Liver (tissue), 9 donors: ENCODE results near the gene ITPKB. TPM values are rescaled to one million over a fixed set of nuclear protein-coding genes. Genes with fewer than 3 reads are reported as not detected.

Experiments
- DNase-seq: peaks from one replicate; pipeline ENCODE4 v3.0.0-alpha.2; 2017; ENCODE audit warnings: low spot score
- H3K27ac ChIP-seq, 2 donors: one replicate each; pipeline ENCODE4 v1.7.0; 2013; ENCODE audit warnings: inconsistent platforms in 2 of 2, low read length in 2 of 2, control low read depth in 1 of 2, low read depth in 1 of 2, mild to moderate bottlenecking in 1 of 2
- H3K27me3 ChIP-seq, 4 donors: one replicate each; pipeline versions ENCODE4 v1.6.1 to v1.7.0; 2013; ENCODE audit warnings: low read length in 3 of 4, inconsistent platforms in 1 of 4, mild to moderate bottlenecking in 1 of 4, moderate library complexity in 1 of 4; ENCODE audit not compliant: control insufficient read depth in 4 of 4, insufficient read depth in 4 of 4
- H3K36me3 ChIP-seq, 4 donors: one replicate each; pipeline versions ENCODE4 v1.6.1 to v1.7.0; 2013; ENCODE audit warnings: low read length in 3 of 4, mild to moderate bottlenecking in 3 of 4, low read depth in 1 of 4, moderate library complexity in 1 of 4; ENCODE audit not compliant: control insufficient read depth in 4 of 4, insufficient read depth in 3 of 4
- H3K4me1 ChIP-seq, 4 donors: one replicate each; pipeline versions ENCODE4 v1.6.1 to v1.7.0; 2013; ENCODE audit warnings: low read length in 3 of 4, mild to moderate bottlenecking in 3 of 4, moderate library complexity in 1 of 4; ENCODE audit not compliant: control insufficient read depth in 4 of 4, insufficient read depth in 4 of 4
- H3K4me3 ChIP-seq, 3 donors: one replicate each; pipeline versions ENCODE4 v1.6.1 to v1.7.0; 2013; ENCODE audit warnings: low read length in 3 of 3, control low read depth in 1 of 3, low read depth in 1 of 3, mild to moderate bottlenecking in 1 of 3
- H3K9ac ChIP-seq, 2 donors: one replicate each; pipeline ENCODE4 v1.7.0; 2013; ENCODE audit warnings: low read length in 2 of 2, mild to moderate bottlenecking in 2 of 2, moderate library complexity in 2 of 2, control low read depth in 1 of 2, low read depth in 1 of 2
- H3K9me3 ChIP-seq, 4 donors: one replicate each; pipeline versions ENCODE4 v1.6.1 to v1.7.0; 2013; ENCODE audit warnings: low read length in 3 of 4; ENCODE audit not compliant: control insufficient read depth in 4 of 4
- EGR1 ChIP-seq, 2 donors: IDR thresholded peaks; 2 replicates each; pipeline ENCODE4 v1.6.1; 2016 to 2018; ENCODE audit warnings: antibody characterized with exemption in 2 of 2, low read depth in 2 of 2
- FOXA1 ChIP-seq: IDR thresholded peaks from 2 replicates; pipeline ENCODE4 v1.6.1; 2016; ENCODE audit warnings: antibody characterized with exemption
- GABPA ChIP-seq, 2 donors: IDR thresholded peaks in 1 of 2; conservative IDR thresholded peaks in 1 of 2; 2 replicates each; pipeline ENCODE4 v1.6.1; 2016; ENCODE audit warnings: antibody characterized with exemption in 2 of 2, mild to moderate bottlenecking in 1 of 2, moderate library complexity in 1 of 2
- HNF4A ChIP-seq, 2 donors: conservative IDR thresholded peaks; 2 replicates each; pipeline ENCODE4 v1.6.1; 2016; ENCODE audit warnings: antibody characterized with exemption in 2 of 2, mild to moderate bottlenecking in 2 of 2
- HNF4G ChIP-seq: IDR thresholded peaks from 2 replicates; pipeline ENCODE4 v1.6.1; 2016; ENCODE audit warnings: antibody characterized with exemption
- JUND ChIP-seq, 2 donors: IDR thresholded peaks; 2 replicates each; pipeline ENCODE4 v1.6.1; 2016; ENCODE audit warnings: antibody characterized with exemption in 2 of 2
- NR2F2 ChIP-seq: IDR thresholded peaks from 2 replicates; pipeline ENCODE4 v1.6.1; 2016; ENCODE audit warnings: antibody characterized with exemption
- RAD21 ChIP-seq, 2 donors: IDR thresholded peaks; 2 replicates each; pipeline ENCODE4 v1.6.1; 2016; ENCODE audit warnings: antibody characterized with exemption in 2 of 2, mild to moderate bottlenecking in 2 of 2
- RXRA ChIP-seq, 2 donors: IDR thresholded peaks; 2 replicates each; pipeline ENCODE4 v1.6.1; 2017 to 2018; ENCODE audit warnings: antibody characterized with exemption in 2 of 2, mild to moderate bottlenecking in 1 of 2
- SP1 ChIP-seq: IDR thresholded peaks from 2 replicates; pipeline ENCODE4 v1.6.1; 2018; ENCODE audit warnings: antibody characterized with exemption, mild to moderate bottlenecking
- TAF1 ChIP-seq: conservative IDR thresholded peaks from 2 replicates; pipeline ENCODE4 v1.6.1; 2016; ENCODE audit warnings: antibody characterized with exemption, mild to moderate bottlenecking
- YY1 ChIP-seq: IDR thresholded peaks from 2 replicates; pipeline ENCODE4 v1.6.1; 2016; ENCODE audit warnings: antibody characterized with exemption, mild to moderate bottlenecking
- WGBS: extraction: QIAGEN DNeasy Blood & Tissue Kit; methylation state at CpG from one replicate; pipeline ENCODE4 v1.1.7; 2013; 5-methylcytosine and 5-hydroxymethylcytosine counted together
- polyA plus RNA-seq, 2 donors: library from polyadenylated mRNA; stranded (reverse) in 1 of 2; unstranded in 1 of 2; fragments of 200-250 nt in 1 of 2; fragments of >200 nt in 1 of 2; fragmentation: Nextera tagmentation in 1 of 2; extraction: Ambion mirVana in 1 of 2; gene quantifications; one replicate each; pipeline versions ENCODE4 v1.2.1 to v1.2.3, GENCODE V29; 2013 to 2015
- total RNA-seq, 2 donors: library from RNA; depleted of rRNA; stranded (reverse); fragments of >200 nt; gene quantifications; one replicate each; pipeline ENCODE4 v1.2.3, GENCODE V29; 2014
- TF ChIP-seq, protein P1 (sequence below): IDR thresholded peaks from 2 replicates; pipeline ENCODE4 v1.6.1; 2016; ENCODE audit warnings: antibody characterized with exemption
- TF ChIP-seq, protein P2 (sequence below): IDR thresholded peaks from 2 replicates; pipeline ENCODE4 v1.6.1; 2016; ENCODE audit warnings: antibody characterized with exemption, mild to moderate bottlenecking
- TF ChIP-seq, protein P3 (sequence below): fragments of 150-350 bp; IDR thresholded peaks from 2 replicates; pipeline ENCODE4 v1.5.1; 2017; ENCODE audit warnings: improper control_type of control experiment, low read depth, low read length; ENCODE audit not compliant: missing input control
- donor health status: healthy.
- donor health status: healthy.
- donor health status: healthy.
- donor health status: healthy.
- donor health status: healthy.

The ITPKB gene
- total and polyA plus RNA-seq, 4 donors = 0.61 to 5.8 (median 3.7) TPM

DNA sequence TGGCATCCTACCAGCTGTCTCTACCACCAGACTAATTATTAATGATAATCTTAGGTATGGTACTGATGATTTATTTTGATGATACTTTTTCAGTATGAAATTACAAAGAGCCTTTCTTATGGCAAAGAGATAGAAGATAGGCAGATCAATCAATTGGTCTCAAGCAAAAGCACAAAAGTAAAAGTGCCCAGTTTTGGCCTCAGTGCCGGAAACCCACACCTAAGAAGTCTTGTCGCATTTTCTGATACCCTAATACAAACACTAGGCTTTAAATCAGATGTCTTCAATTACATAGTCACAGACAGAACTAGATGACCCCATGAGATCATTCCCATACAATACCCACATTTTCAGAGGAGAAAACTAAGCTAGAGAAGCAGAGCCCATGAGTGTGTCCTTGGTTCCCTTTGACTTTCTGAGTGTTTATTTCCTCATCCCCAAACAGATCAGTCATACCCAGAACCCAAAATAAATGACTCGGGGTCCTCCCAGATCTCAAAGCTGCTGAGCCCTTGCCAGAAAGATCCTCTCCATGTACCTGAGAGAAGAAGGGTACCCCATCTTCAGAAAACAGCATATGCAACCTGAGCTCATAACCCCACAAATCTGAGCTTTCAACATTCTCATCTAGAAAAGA, 7.7 kb downstream of the ITPKB start (continued):
- TF ChIP-seq, protein P1, sequence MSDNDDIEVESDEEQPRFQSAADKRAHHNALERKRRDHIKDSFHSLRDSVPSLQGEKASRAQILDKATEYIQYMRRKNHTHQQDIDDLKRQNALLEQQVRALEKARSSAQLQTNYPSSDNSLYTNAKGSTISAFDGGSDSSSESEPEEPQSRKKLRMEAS = no peak
- TF ChIP-seq RXRA (IDR thresholded peaks at IDR 0.05) (no peak), NR2F2 (no peak), HNF4G (no peak), EGR1 (IDR thresholded peaks at IDR 0.05; ENCODE audit: low read depth in 2 of 2) (no peak), FOXA1 (no peak), GABPA (IDR thresholded peaks at IDR 0.05 in 1 of 2, conservative IDR thresholded peaks at IDR 0.05 in 1 of 2) (no peak), JUND (IDR thresholded peaks at IDR 0.05) (no peak), SP1 (no peak), RAD21 (IDR thresholded peaks at IDR 0.05) (no peak)

DNA sequence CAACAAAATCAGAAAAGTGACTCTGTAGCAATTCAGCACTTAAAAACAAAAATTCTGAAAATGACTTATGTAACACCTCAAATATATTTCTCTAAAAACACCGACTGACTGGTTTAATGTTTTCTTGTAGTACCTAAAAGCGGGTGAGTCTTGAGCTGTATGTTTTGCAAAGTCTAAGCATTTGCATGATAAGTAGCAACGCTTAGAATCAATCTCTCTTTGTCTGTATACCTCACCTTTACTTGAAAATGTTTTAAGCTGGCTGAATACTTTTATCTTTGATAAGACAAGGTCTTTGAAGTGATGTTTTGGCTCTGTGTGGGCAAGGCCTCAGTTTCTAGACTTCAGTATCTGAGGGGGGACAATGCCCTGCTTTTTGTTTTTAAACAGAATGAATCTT, 8.2 kb downstream of the ITPKB start:
- H3K4me1 ChIP-seq = peaks cover 0 to 3% (median 0%) of the 10 kb centered on the region in 4 donors
- H3K27ac ChIP-seq = no peak overlapping the region
- TF ChIP-seq FOXA1 (no peak), GABPA (IDR thresholded peaks at IDR 0.05 in 1 of 2, conservative IDR thresholded peaks at IDR 0.05 in 1 of 2) (no peak), RXRA (IDR thresholded peaks at IDR 0.05) (no peak), EGR1 (IDR thresholded peaks at IDR 0.05; ENCODE audit: low read depth in 2 of 2) (no peak), TAF1 (no peak), SP1 (no peak), YY1 (no peak), RAD21 (IDR thresholded peaks at IDR 0.05) (no peak), NR2F2 (no peak), JUND (IDR thresholded peaks at IDR 0.05) (no peak), HNF4A (conservative IDR thresholded peaks at IDR 0.05) (no peak)
- TF ChIP-seq, protein P2, sequence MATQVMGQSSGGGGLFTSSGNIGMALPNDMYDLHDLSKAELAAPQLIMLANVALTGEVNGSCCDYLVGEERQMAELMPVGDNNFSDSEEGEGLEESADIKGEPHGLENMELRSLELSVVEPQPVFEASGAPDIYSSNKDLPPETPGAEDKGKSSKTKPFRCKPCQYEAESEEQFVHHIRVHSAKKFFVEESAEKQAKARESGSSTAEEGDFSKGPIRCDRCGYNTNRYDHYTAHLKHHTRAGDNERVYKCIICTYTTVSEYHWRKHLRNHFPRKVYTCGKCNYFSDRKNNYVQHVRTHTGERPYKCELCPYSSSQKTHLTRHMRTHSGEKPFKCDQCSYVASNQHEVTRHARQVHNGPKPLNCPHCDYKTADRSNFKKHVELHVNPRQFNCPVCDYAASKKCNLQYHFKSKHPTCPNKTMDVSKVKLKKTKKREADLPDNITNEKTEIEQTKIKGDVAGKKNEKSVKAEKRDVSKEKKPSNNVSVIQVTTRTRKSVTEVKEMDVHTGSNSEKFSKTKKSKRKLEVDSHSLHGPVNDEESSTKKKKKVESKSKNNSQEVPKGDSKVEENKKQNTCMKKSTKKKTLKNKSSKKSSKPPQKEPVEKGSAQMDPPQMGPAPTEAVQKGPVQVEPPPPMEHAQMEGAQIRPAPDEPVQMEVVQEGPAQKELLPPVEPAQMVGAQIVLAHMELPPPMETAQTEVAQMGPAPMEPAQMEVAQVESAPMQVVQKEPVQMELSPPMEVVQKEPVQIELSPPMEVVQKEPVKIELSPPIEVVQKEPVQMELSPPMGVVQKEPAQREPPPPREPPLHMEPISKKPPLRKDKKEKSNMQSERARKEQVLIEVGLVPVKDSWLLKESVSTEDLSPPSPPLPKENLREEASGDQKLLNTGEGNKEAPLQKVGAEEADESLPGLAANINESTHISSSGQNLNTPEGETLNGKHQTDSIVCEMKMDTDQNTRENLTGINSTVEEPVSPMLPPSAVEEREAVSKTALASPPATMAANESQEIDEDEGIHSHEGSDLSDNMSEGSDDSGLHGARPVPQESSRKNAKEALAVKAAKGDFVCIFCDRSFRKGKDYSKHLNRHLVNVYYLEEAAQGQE = no peak
- TF ChIP-seq, protein P1 = no peak
- TF ChIP-seq, protein P3, sequence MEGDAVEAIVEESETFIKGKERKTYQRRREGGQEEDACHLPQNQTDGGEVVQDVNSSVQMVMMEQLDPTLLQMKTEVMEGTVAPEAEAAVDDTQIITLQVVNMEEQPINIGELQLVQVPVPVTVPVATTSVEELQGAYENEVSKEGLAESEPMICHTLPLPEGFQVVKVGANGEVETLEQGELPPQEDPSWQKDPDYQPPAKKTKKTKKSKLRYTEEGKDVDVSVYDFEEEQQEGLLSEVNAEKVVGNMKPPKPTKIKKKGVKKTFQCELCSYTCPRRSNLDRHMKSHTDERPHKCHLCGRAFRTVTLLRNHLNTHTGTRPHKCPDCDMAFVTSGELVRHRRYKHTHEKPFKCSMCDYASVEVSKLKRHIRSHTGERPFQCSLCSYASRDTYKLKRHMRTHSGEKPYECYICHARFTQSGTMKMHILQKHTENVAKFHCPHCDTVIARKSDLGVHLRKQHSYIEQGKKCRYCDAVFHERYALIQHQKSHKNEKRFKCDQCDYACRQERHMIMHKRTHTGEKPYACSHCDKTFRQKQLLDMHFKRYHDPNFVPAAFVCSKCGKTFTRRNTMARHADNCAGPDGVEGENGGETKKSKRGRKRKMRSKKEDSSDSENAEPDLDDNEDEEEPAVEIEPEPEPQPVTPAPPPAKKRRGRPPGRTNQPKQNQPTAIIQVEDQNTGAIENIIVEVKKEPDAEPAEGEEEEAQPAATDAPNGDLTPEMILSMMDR = no peak
- no peaks in the 10 kb centered on the region for H3K9me3 ChIP-seq
- H3K27me3 ChIP-seq = no peaks in the 10 kb centered on the region
- no peak overlapping the region for H3K4me3 ChIP-seq
- WGBS = 76% methylated on average over 3 of the region's 3 CpGs
- no peak for DNase-seq
- H3K9ac ChIP-seq = no peak overlapping the region
- H3K36me3 ChIP-seq = no peaks in the 10 kb centered on the region
